AG04450 (cell line): Measurements from ENCODE around the gene RBM38. TPM values are rescaled to one million over a fixed set of nuclear protein-coding genes. Genes with fewer than 3 reads are reported as not detected.
A peak's percentile ranks its signal among the peaks of the same experiment; 100 is the strongest.

Experiments used
- CTCF ChIA-PET: fragments of 300-600, 350-600 bp; formaldehyde crosslinking; extraction: SDS; loops from one replicate; lab custom pipeline; 2022; ENCODE audit warnings: antibody characterized with exemption, inconsistent platforms; lab: Charles Lee
- POLR2A ChIA-PET: fragments of 350-600 bp; formaldehyde crosslinking; extraction: SDS; loops from one replicate; lab custom pipeline; 2021; ENCODE audit warnings: antibody characterized with exemption, inconsistent platforms; lab: Yijun Ruan, JAX
- DNase-seq: peaks from one replicate; pipeline ENCODE4 v3.0.0-alpha.2; 2011; ENCODE audit warnings: low read depth, low spot score
- H3K27ac ChIP-seq: one replicate; pipeline ENCODE4 v1.5.1; 2012; ENCODE audit warnings: low read depth, low read length, control low read depth
- H3K27me3 ChIP-seq: one replicate; pipeline ENCODE4 v1.6.0; 2012; ENCODE audit warnings: low read length; ENCODE audit not compliant: control insufficient read depth, insufficient read depth
- H3K4me3 ChIP-seq: 2 replicates; pipeline ENCODE4 v1.5.1; 2011; ENCODE audit warnings: mild to moderate bottlenecking, low read depth, low read length, control low read depth
- H3K9me3 ChIP-seq: 2 replicates; pipeline ENCODE4 v1.5.1; 2012; ENCODE audit warnings: low read length; ENCODE audit not compliant: control insufficient read depth, insufficient read depth
- polyA plus RNA-seq: library from polyadenylated mRNA; depleted of rRNA; stranded (reverse); fragments of >200 nt; gene quantifications from 2 replicates; pipeline ENCODE4 v1.2.3, GENCODE V29; 2011
- TF ChIP-seq, protein P1 (sequence below): IDR thresholded peaks from 2 replicates; pipeline ENCODE4 v1.5.1; 2011; ENCODE audit warnings: low read depth, low read length, control low read depth, inconsistent platforms

RBM38 gene
- polyA plus RNA-seq, 1 experiment = 5.2 TPM

DNA sequence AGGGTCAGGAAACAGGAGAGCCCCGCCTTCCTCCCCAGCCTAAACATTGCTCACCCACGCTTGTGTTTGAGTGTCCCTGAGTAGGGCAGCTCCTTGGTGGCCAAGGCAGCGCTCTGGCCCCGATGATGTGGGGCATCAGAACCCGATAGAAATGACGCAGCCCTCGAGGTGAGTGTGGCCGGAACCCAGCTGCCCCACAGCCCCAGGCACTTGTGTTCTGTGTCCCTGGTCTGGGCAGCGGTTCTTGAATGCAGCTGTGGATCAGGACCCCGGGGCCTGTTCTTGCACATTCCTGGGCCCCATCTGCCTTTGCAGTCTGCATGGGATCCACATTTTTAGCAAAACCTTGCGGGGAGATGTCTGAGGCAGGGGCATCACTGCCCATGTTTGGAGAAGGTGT is 12.8 kb downstream of the RBM38 start:
- no peak overlapping the region for H3K4me3 ChIP-seq
- peak overlapping the region; percentile 31 for H3K27ac ChIP-seq
- no peaks in the 10 kb centered on the region; the same call in 1 of the 2 replicates for H3K9me3 ChIP-seq
- H3K27me3 ChIP-seq = no peaks in the 10 kb centered on the region
- ChIA-PET CTCF (interaction anchor here (0.6 kb wide), 1 partner anchor 213 kb away, joined by 4 read pairs; no protein-coding TSS in a partner anchor), POLR2A (no interaction called here)
- DNase-seq = no peak
- TF ChIP-seq, protein P1, sequence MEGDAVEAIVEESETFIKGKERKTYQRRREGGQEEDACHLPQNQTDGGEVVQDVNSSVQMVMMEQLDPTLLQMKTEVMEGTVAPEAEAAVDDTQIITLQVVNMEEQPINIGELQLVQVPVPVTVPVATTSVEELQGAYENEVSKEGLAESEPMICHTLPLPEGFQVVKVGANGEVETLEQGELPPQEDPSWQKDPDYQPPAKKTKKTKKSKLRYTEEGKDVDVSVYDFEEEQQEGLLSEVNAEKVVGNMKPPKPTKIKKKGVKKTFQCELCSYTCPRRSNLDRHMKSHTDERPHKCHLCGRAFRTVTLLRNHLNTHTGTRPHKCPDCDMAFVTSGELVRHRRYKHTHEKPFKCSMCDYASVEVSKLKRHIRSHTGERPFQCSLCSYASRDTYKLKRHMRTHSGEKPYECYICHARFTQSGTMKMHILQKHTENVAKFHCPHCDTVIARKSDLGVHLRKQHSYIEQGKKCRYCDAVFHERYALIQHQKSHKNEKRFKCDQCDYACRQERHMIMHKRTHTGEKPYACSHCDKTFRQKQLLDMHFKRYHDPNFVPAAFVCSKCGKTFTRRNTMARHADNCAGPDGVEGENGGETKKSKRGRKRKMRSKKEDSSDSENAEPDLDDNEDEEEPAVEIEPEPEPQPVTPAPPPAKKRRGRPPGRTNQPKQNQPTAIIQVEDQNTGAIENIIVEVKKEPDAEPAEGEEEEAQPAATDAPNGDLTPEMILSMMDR = no peak

- Histone ChIP-seq H3K9me3 (no peaks in the 10 kb centered on the region; the same call in 1 of the 2 replicates), H3K27ac (no peak overlapping the region), H3K4me3 (no peak overlapping the region), H3K27me3 (no peaks in the 10 kb centered on the region)
- ChIA-PET POLR2A (no interaction called here), CTCF (interaction anchor here (0.6 kb wide), 1 partner anchor 213 kb away, joined by 4 read pairs; no protein-coding TSS in a partner anchor)
- TF ChIP-seq, protein P1 = no peak
- DNase-seq = no peak
Observed at GRCh38 chr20:57404419-57405072, 13.3 kb downstream of the RBM38 start.

DNA sequence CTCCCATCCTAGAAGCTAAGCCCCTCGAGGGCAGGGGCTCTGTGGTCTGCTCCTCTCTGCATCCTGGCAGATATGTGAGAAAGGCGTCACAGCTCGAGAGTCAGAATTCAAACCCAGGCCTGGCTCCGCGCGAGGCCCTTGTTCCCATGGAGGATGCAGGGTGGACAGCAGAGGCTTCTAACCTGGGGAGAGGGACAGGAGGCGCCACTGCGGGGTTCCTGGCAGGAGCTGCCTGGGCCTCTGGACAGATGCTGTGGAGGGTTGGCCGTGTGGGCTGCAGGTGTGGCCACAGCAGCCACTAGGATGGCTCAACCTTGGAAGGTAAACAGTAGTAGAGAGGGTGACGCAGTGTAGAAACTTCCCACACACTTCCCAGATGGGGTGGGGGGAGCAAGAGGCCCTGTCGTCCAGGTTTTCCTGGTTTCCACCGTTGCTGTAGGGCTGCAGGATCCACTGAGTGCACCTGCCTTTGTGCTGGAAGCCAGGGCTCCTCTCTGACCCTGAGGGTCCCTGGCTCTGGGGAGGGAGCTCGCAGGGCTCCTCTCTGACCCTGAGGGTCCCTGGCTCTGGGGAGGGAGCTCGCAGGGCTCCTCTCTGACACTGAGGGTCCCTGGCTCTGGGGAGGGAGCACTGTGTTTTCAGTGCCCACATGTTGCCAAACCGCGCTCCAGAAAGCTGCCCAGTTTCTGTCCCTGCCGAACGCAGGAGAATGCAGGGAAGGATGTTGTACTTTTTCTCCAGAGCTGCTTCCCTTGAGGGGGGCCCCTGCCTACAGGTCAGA is 14.2 kb downstream of the RBM38 start:
- H3K27me3 ChIP-seq = no peaks in the 10 kb centered on the region
- no peak overlapping the region for H3K27ac ChIP-seq
- ChIA-PET POLR2A (no interaction called here), CTCF (interaction anchor here (0.6 kb wide), 1 partner anchor 183 kb away, joined by 4 read pairs; no protein-coding TSS in a partner anchor)
- TF ChIP-seq, protein P1 = no peak
- H3K9me3 ChIP-seq = no peaks in the 10 kb centered on the region; the same call in 1 of the 2 replicates
- DNase-seq = no peak
- no peak overlapping the region for H3K4me3 ChIP-seq

DNA sequence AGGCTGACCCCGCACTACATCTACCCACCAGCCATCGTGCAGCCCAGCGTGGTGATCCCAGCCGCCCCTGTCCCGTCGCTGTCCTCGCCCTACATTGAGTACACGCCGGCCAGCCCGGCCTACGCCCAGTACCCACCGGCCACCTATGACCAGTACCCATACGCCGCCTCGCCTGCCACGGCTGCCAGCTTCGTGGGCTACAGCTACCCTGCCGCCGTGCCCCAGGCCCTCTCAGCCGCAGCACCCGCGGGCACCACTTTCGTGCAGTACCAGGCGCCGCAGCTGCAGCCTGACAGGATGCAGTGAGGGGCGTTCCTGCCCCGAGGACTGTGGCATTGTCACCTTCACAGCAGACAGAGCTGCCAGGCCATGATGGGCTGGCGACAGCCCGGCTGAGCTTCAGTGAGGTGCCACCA is 16.4 kb downstream of the RBM38 start:
- DNase-seq = no peak
- CTCF ChIA-PET = no interaction called here
- TF ChIP-seq, protein P1 = no peak
- Histone ChIP-seq H3K9me3 (no peaks in the 10 kb centered on the region; the same call in 1 of the 2 replicates), H3K4me3 (no peak overlapping the region), H3K27me3 (peaks cover 4% of the 10 kb centered on the region), H3K27ac (no peak overlapping the region)
- POLR2A ChIA-PET = no interaction called here

DNA sequence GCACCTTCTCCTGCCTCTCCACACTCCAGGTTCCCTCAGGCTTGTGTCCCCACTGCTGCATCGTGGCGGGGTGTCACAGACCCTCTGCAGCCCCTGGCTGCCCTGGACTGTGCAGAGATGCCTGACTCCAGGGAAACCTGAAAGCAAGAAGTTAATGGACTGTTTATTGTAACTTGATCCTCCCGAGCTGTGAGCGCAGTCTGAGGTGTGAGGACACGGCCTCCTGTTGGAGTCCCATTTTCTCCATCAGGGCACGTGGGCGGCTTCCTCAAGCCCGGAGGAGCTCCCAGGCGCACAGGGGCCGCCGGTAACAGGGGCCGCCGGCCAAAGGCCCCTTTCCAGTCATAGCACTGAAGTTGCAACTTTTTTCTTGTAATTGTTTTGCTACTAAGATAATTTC is 16.9 kb downstream of the RBM38 start:
- Histone ChIP-seq H3K27ac (no peak overlapping the region), H3K27me3 (peaks cover 4% of the 10 kb centered on the region), H3K9me3 (no peaks in the 10 kb centered on the region; the same call in 1 of the 2 replicates), H3K4me3 (no peak overlapping the region)
- ChIA-PET CTCF (no interaction called here), POLR2A (no interaction called here)
- DNase-seq = no peak
- TF ChIP-seq, protein P1 = no peak
